Uterine smooth muscle cell (primary cell): Measurements from ENCODE around the gene PPFIA1. TPM values are rescaled to one million over a fixed set of nuclear protein-coding genes. Genes with fewer than 3 reads are reported as not detected.

Experiments
- total RNA-seq: library from RNA; depleted of rRNA; stranded (reverse); fragments of >200 nt; gene quantifications from 2 replicates; pipeline ENCODE4 v1.2.3, GENCODE V29; 2014

Gene PPFIA1
- total RNA-seq = 34.6 and 45.4 TPM in 2 replicates

GRCh38 chr11:70270104-70270876, at the start of gene PPFIA1:
Gene PPFIA1, plus strand, starts transcription at chr11:70270690. Its CDS starts 1,483 bp downstream, at chr11:70272173.

GRCh38 chr11:70397983-70398833, 127.7 kb downstream of the PPFIA1 start, which contains the start of gene CTTN:
Gene CTTN, plus strand, starts transcription at chr11:70398529. Its CDS starts 8,769 bp downstream, at chr11:70407298.

Other genes with a start within 250 kb of the PPFIA1 start
- not detected in 2 replicates for gene ANO1, start 192.4 kb upstream of the PPFIA1 start, total RNA-seq
- 52.6 and 79.7 TPM in 2 replicates for gene FADD, start 67.4 kb upstream of the PPFIA1 start, total RNA-seq
- gene CTTN, start 127.8 kb downstream of the PPFIA1 start, total RNA-seq = 530 and 718 TPM in 2 replicates